ENCODE results near the gene ING1. TPM values are rescaled to one million over a fixed set of nuclear protein-coding genes. Genes with fewer than 3 reads are reported as not detected.
A peak's percentile ranks its signal among the peaks of the same experiment; 100 is the strongest.
"Not testable (repeated sequence)": the region's sequence is repeated elsewhere in the genome, so short reads cannot be mapped to it uniquely, and the experiment has no call there.

ING1 gene
- total RNA-seq, 1 donor from 2014 or later, result 14.3 TPM

- DNase-seq, result no peak
Measured at GRCh38 chr13:110696776-110697175, 16.7 kb upstream of the ING1 start.

- no peak for DNase-seq
Measured at GRCh38 chr13:110697842-110698241, 15.7 kb upstream of the ING1 start.

GRCh38 chr13:110698689-110699088 is 14.8 kb upstream of the ING1 start:
- DNase-seq, result no peak

- peak; percentile 53 for DNase-seq
Measured at GRCh38 chr13:110699148-110700145, 14.1 kb upstream of the ING1 start.

GRCh38 chr13:110700186-110700585 is 13.3 kb upstream of the ING1 start:
- DNase-seq, result no peak

GRCh38 chr13:110700641-110701040 is 12.9 kb upstream of the ING1 start:
- DNase-seq, result no peak

- not testable (repeated sequence) for DNase-seq
Measured at GRCh38 chr13:110701061-110701460, 12.4 kb upstream of the ING1 start.

- no peak for DNase-seq
Measured at GRCh38 chr13:110702089-110702488, 11.4 kb upstream of the ING1 start.

GRCh38 chr13:110702591-110703526 is 10.6 kb upstream of the ING1 start:
- DNase-seq, result no peak

GRCh38 chr13:110705356-110705825 is 8.1 kb upstream of the ING1 start:
- peak; percentile 14 for DNase-seq

GRCh38 chr13:110705826-110706569 is 7.5 kb upstream of the ING1 start, which contains the start of gene CARS2:
TSS of gene CARS2 (minus strand) at chr13:110706116. CDS start at chr13:110706093, 23 bp downstream.
- DNase-seq, result peak; percentile 95

GRCh38 chr13:110706570-110707372 is 6.7 kb upstream of the ING1 start:
- DNase-seq, result no peak

- DNase-seq, result peak; percentile 82
Measured at GRCh38 chr13:110712081-110712848, 1.2 kb upstream of the ING1 start.

GRCh38 chr13:110712849-110713641 is 455 bp upstream of the ING1 start:
- DNase-seq, result peak; percentile 100

- peak; percentile 62 for DNase-seq
Measured at GRCh38 chr13:110713981-110714796, 689 bp downstream of the ING1 start.

- DNase-seq, result peak; percentile 67
Measured at GRCh38 chr13:110714797-110715394, 1.4 kb downstream of the ING1 start.

GRCh38 chr13:110715395-110716246 is 2.1 kb downstream of the ING1 start:
- peak; percentile 99 for DNase-seq
